Ishikawa (cell line): ENCODE measurements around the gene CCDC38.

ENCODE experiments used
- NFIC ChIP-seq: IDR thresholded peaks from 2 replicates; pipeline ENCODE4 v1.6.1; 2012
- RAD21 ChIP-seq: IDR thresholded peaks from 2 replicates; pipeline ENCODE4 v1.6.1; 2012; ENCODE audit warnings: low read depth
- TAF1 ChIP-seq: IDR thresholded peaks from 2 replicates; pipeline ENCODE4 v1.6.1; 2012; ENCODE audit warnings: low read depth, mild to moderate bottlenecking
- ZBTB7A ChIP-seq: IDR thresholded peaks from 2 replicates; pipeline ENCODE4 v1.6.1; 2012; ENCODE audit warnings: low read depth

DNA sequence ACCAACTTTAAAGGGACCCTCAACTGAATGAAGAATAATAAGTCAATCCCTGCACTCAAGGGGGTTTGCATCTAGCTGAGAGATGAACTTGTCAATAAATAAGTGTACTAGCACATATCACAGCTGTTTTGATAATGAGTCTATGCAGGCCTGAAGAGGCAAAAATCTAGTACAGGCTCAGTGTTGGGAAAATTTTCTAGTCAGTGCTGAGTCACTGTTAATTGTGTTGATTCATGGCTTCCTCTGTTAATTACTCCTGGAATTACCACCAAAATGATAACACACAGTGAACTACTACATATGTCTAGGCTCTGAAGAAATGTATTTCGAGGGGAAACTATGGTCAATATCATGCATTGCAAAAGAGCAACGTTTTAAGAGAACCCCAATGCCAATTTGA lies 64.8 kb downstream of the CCDC38 start:
- TF ChIP-seq NFIC (no peak), TAF1 (no peak), RAD21 (no peak), ZBTB7A (no peak)
